NCI-H1930 (cell line): Measurements from ENCODE around the gene RBBP8NL.
"Not testable (repeated sequence)": the region's sequence is repeated elsewhere in the genome, so short reads cannot be mapped to it uniquely, and the experiment has no call there.

ENCODE experiments used
- DNase-seq, 2 experiments: peaks; one replicate each; lab custom pipeline; 2025; lab: John Stamatoyannopoulos, UW

RBBP8NL gene

GRCh38 chr20:62445553-62446340 is 18.4 kb upstream of the RBBP8NL start:
- no peak for DNase-seq

- DNase-seq, result no peak
These were observed 16.9 kb upstream of the RBBP8NL start for GRCh38 chr20:62444286-62444685.

GRCh38 chr20:62441987-62442539 is 14.7 kb upstream of the RBBP8NL start:
- no peak for DNase-seq

GRCh38 chr20:62439218-62439617 is 11.9 kb upstream of the RBBP8NL start:
- no peak for DNase-seq

- DNase-seq, result no peak
These were observed 10.6 kb upstream of the RBBP8NL start for GRCh38 chr20:62437927-62438326.

- DNase-seq, result no peak
These were observed 10.2 kb upstream of the RBBP8NL start for GRCh38 chr20:62437496-62437895.

GRCh38 chr20:62436692-62437091 is 9.4 kb upstream of the RBBP8NL start:
- DNase-seq, result no peak

- DNase-seq, result no peak
These were observed 6.5 kb upstream of the RBBP8NL start for GRCh38 chr20:62433658-62434497.

GRCh38 chr20:62430866-62431447 is 3.6 kb upstream of the RBBP8NL start:
- no peak for DNase-seq

- no peak for DNase-seq
These were observed 3.0 kb upstream of the RBBP8NL start for GRCh38 chr20:62430311-62430853.

GRCh38 chr20:62429455-62430310 is 2.3 kb upstream of the RBBP8NL start:
- no peak for DNase-seq

GRCh38 chr20:62428396-62429295 is 1.3 kb upstream of the RBBP8NL start:
- no peak for DNase-seq

- no peak for DNase-seq
These were observed 648 bp upstream of the RBBP8NL start for GRCh38 chr20:62428002-62428372.

GRCh38 chr20:62426699-62427131 is 624 bp downstream of the RBBP8NL start:
- DNase-seq, result no peak

- not testable (repeated sequence) for DNase-seq
These were observed 1.3 kb downstream of the RBBP8NL start for GRCh38 chr20:62426059-62426348.

- no peak for DNase-seq
These were observed 1.9 kb downstream of the RBBP8NL start for GRCh38 chr20:62425281-62426058.

- no peak for DNase-seq
These were observed 2.9 kb downstream of the RBBP8NL start for GRCh38 chr20:62424249-62425107.

GRCh38 chr20:62423326-62423706 is 4.0 kb downstream of the RBBP8NL start:
- DNase-seq, result no peak
